Activated CD4-positive, CD25-positive, alpha-beta regulatory T cell treated with anti-CD3 and anti-CD28 coated beads, Interleukin-2, amount 50 U/mL, for 72 hours (primary cell): Measurements from ENCODE around the gene PDXDC1.
"Not testable (repeated sequence)": the region's sequence is repeated elsewhere in the genome, so short reads cannot be mapped to it uniquely, and the experiment has no call there.

Source experiments
- DNase-seq: peaks from one replicate; pipeline ENCODE4 v3.0.0; 2021

Gene PDXDC1

GRCh38 chr16:15043344-15043743 is 68.5 kb downstream of the PDXDC1 start:
- no peak for DNase-seq

- no peak for DNase-seq
Observed at GRCh38 chr16:15044286-15044685, 69.5 kb downstream of the PDXDC1 start.

GRCh38 chr16:15045270-15045669 is 70.4 kb downstream of the PDXDC1 start:
- not testable (repeated sequence) for DNase-seq

GRCh38 chr16:15046692-15047376 is 72.0 kb downstream of the PDXDC1 start:
- no peak for DNase-seq

- DNase-seq: no peak
Observed at GRCh38 chr16:15049581-15050180, 74.9 kb downstream of the PDXDC1 start.

GRCh38 chr16:15050440-15050839 is 75.6 kb downstream of the PDXDC1 start:
- DNase-seq: not testable (repeated sequence)

GRCh38 chr16:15051387-15051951 is 76.6 kb downstream of the PDXDC1 start:
- no peak for DNase-seq

GRCh38 chr16:15052747-15053476 is 78.1 kb downstream of the PDXDC1 start:
- DNase-seq: no peak

GRCh38 chr16:15053904-15054303 is 79.1 kb downstream of the PDXDC1 start:
- DNase-seq: no peak

- DNase-seq: no peak
Observed at GRCh38 chr16:15054357-15055140, 79.7 kb downstream of the PDXDC1 start.

- no peak for DNase-seq
Observed at GRCh38 chr16:15055141-15056053, 80.6 kb downstream of the PDXDC1 start.

GRCh38 chr16:15057681-15058417 is 83.0 kb downstream of the PDXDC1 start:
- DNase-seq: no peak

- DNase-seq: no peak
Observed at GRCh38 chr16:15059324-15059723, 84.5 kb downstream of the PDXDC1 start.

GRCh38 chr16:15062085-15062810 is 87.4 kb downstream of the PDXDC1 start:
- not testable (repeated sequence) for DNase-seq

- not testable (repeated sequence) for DNase-seq
Observed at GRCh38 chr16:15065961-15066360, 91.1 kb downstream of the PDXDC1 start.

GRCh38 chr16:15066690-15067089 is 91.9 kb downstream of the PDXDC1 start:
- DNase-seq: not testable (repeated sequence)

- DNase-seq: not testable (repeated sequence)
Observed at GRCh38 chr16:15071013-15071412, 96.2 kb downstream of the PDXDC1 start.

- DNase-seq: not testable (repeated sequence)
Observed at GRCh38 chr16:15071916-15072769, 97.3 kb downstream of the PDXDC1 start.

- no peak for DNase-seq
Observed at GRCh38 chr16:15073101-15073500, 98.3 kb downstream of the PDXDC1 start.
